ENCODE measurements around the gene DIO1. TPM values are rescaled to one million over a fixed set of nuclear protein-coding genes. Genes with fewer than 3 reads are reported as not detected.

The DIO1 gene
- total and polyA plus RNA-seq, 3 experiments from 2014 or later, result not detected

GRCh38 chr1:53895421-53895820 is 1.4 kb downstream of the DIO1 start:
- Mint-ChIP-seq H3K4me1 (peaks cover 4 to 7% (median 5%) of the 10 kb centered on the region in 3 donors), H3K9me3 (no peaks in the 10 kb centered on the region), H3K27ac (peak overlapping the region in 1 of 8 donors; percentile 11), H3K27me3 (peaks cover 1 to 6% of the 10 kb centered on the region in 2 donors), H3K4me3 (peak overlapping the region in 1 of 7 donors; percentile 61), H3K36me3 (peaks cover 0 to 3% (median 0%) of the 10 kb centered on the region in 3 donors)
- H3K27me3 ChIP-seq (ENCODE audit: insufficient read depth, low read length, poor library complexity, severe bottlenecking), result no peaks in the 10 kb centered on the region
- H3K27ac ChIP-seq (ENCODE audit: low read depth, low read length), result no peak overlapping the region
- H3K4me3 ChIP-seq (ENCODE audit: low read length), result no peak overlapping the region
- peaks cover 3% of the 10 kb centered on the region for H3K4me1 ChIP-seq (ENCODE audit: insufficient read depth, low read length)
- no peaks in the 10 kb centered on the region for H3K36me3 ChIP-seq (ENCODE audit: insufficient read depth, low read length)
- CTCF ChIA-PET, result no interaction called here
- DNase-seq, result no peak
- no peaks in the 10 kb centered on the region for H3K9me3 ChIP-seq (ENCODE audit: low read length)
- POLR2A ChIA-PET, result no interaction called here

- H3K9me3 Mint-ChIP-seq, result no peaks in the 10 kb centered on the region
- DNase-seq, result no peak
- Histone ChIP-seq H3K27me3 (ENCODE audit: insufficient read depth, low read length, poor library complexity, severe bottlenecking) (no peaks in the 10 kb centered on the region), H3K4me3 (ENCODE audit: low read length) (no peak overlapping the region), H3K36me3 (ENCODE audit: insufficient read depth, low read length) (no peaks in the 10 kb centered on the region), H3K4me1 (ENCODE audit: insufficient read depth, low read length) (no peaks in the 10 kb centered on the region), H3K27ac (ENCODE audit: low read depth, low read length) (no peak overlapping the region), H3K9me3 (ENCODE audit: low read length) (no peaks in the 10 kb centered on the region)
- POLR2A ChIA-PET, result no interaction called here
- peak overlapping the region in 1 of 8 donors; percentile 63 for H3K27ac Mint-ChIP-seq
- H3K4me3 Mint-ChIP-seq, result no peak overlapping the region
- peaks cover 3 to 6% of the 10 kb centered on the region in 2 donors for H3K27me3 Mint-ChIP-seq
- no peaks in the 10 kb centered on the region for H3K4me1 Mint-ChIP-seq
- CTCF ChIA-PET, result no interaction called here
- peaks cover 0 to 3% (median 0%) of the 10 kb centered on the region in 3 donors for H3K36me3 Mint-ChIP-seq
Measured at GRCh38 chr1:53896635-53897229, 2.7 kb downstream of the DIO1 start.

GRCh38 chr1:53899206-53899628 is 5.2 kb downstream of the DIO1 start:
- Histone ChIP-seq H3K27ac (ENCODE audit: low read depth, low read length) (no peak overlapping the region), H3K4me1 (ENCODE audit: insufficient read depth, low read length) (no peaks in the 10 kb centered on the region), H3K36me3 (ENCODE audit: insufficient read depth, low read length) (no peaks in the 10 kb centered on the region), H3K9me3 (ENCODE audit: low read length) (no peaks in the 10 kb centered on the region), H3K27me3 (ENCODE audit: insufficient read depth, low read length, poor library complexity, severe bottlenecking) (no peaks in the 10 kb centered on the region), H3K4me3 (ENCODE audit: low read length) (no peak overlapping the region)
- ChIA-PET CTCF (interaction anchor here (1.1 kb wide), 1 partner anchor 30 kb away, joined by 3 read pairs; no protein-coding TSS in a partner anchor), POLR2A (no interaction called here)
- Mint-ChIP-seq H3K4me3 (no peak overlapping the region), H3K36me3 (peaks cover 0 to 3% (median 0%) of the 10 kb centered on the region in 3 donors), H3K9me3 (no peaks in the 10 kb centered on the region), H3K27me3 (peaks cover 4 to 6% of the 10 kb centered on the region in 2 donors), H3K4me1 (no peaks in the 10 kb centered on the region), H3K27ac (peak overlapping the region in 1 of 8 donors; percentile 94)
- DNase-seq, result no peak

- Mint-ChIP-seq H3K4me1 (no peaks in the 10 kb centered on the region), H3K4me3 (no peak overlapping the region), H3K27ac (peak overlapping the region in 1 of 8 donors; percentile 76), H3K9me3 (no peaks in the 10 kb centered on the region), H3K36me3 (peaks cover 0 to 3% (median 0%) of the 10 kb centered on the region in 3 donors), H3K27me3 (peaks cover 4 to 6% of the 10 kb centered on the region in 2 donors)
- ChIA-PET CTCF (interaction anchor here (1.1 kb wide), 1 partner anchor 30 kb away, joined by 3 read pairs; no protein-coding TSS in a partner anchor), POLR2A (no interaction called here)
- Histone ChIP-seq H3K27me3 (ENCODE audit: insufficient read depth, low read length, poor library complexity, severe bottlenecking) (no peaks in the 10 kb centered on the region), H3K36me3 (ENCODE audit: insufficient read depth, low read length) (no peaks in the 10 kb centered on the region), H3K9me3 (ENCODE audit: low read length) (no peaks in the 10 kb centered on the region), H3K4me3 (ENCODE audit: low read length) (no peak overlapping the region), H3K4me1 (ENCODE audit: insufficient read depth, low read length) (no peaks in the 10 kb centered on the region), H3K27ac (ENCODE audit: low read depth, low read length) (no peak overlapping the region)
- DNase-seq, result no peak
Measured at GRCh38 chr1:53899708-53900107, 5.7 kb downstream of the DIO1 start.

- Mint-ChIP-seq H3K9me3 (no peaks in the 10 kb centered on the region), H3K4me1 (no peaks in the 10 kb centered on the region), H3K36me3 (peaks cover 0 to 6% (median 1%) of the 10 kb centered on the region in 3 donors), H3K27me3 (peaks cover 0 to 4% of the 10 kb centered on the region in 2 donors), H3K4me3 (no peak overlapping the region), H3K27ac (peak overlapping the region in 1 of 8 donors; percentile 15)
- ChIA-PET POLR2A (no interaction called here), CTCF (no interaction called here)
- Histone ChIP-seq H3K27me3 (ENCODE audit: insufficient read depth, low read length, poor library complexity, severe bottlenecking) (no peaks in the 10 kb centered on the region), H3K36me3 (ENCODE audit: insufficient read depth, low read length) (no peaks in the 10 kb centered on the region), H3K4me1 (ENCODE audit: insufficient read depth, low read length) (no peaks in the 10 kb centered on the region), H3K27ac (ENCODE audit: low read depth, low read length) (no peak overlapping the region), H3K9me3 (ENCODE audit: low read length) (no peaks in the 10 kb centered on the region), H3K4me3 (ENCODE audit: low read length) (no peak overlapping the region)
- DNase-seq, result no peak
Measured at GRCh38 chr1:53902235-53903138, 8.5 kb downstream of the DIO1 start.

- POLR2A ChIA-PET, result no interaction called here
- no peaks in the 10 kb centered on the region for H3K36me3 ChIP-seq (ENCODE audit: insufficient read depth, low read length)
- H3K4me3 ChIP-seq (ENCODE audit: low read length), result no peak overlapping the region
- Mint-ChIP-seq H3K27ac (no peak overlapping the region), H3K36me3 (peaks cover 0 to 11% (median 1%) of the 10 kb centered on the region in 3 donors), H3K27me3 (peaks cover 0 to 4% of the 10 kb centered on the region in 2 donors), H3K4me3 (no peak overlapping the region), H3K4me1 (no peaks in the 10 kb centered on the region), H3K9me3 (no peaks in the 10 kb centered on the region)
- no peaks in the 10 kb centered on the region for H3K9me3 ChIP-seq (ENCODE audit: low read length)
- H3K4me1 ChIP-seq (ENCODE audit: insufficient read depth, low read length), result no peaks in the 10 kb centered on the region
- no peak overlapping the region for H3K27ac ChIP-seq (ENCODE audit: low read depth, low read length)
- CTCF ChIA-PET, result no interaction called here
- no peak for DNase-seq
- no peaks in the 10 kb centered on the region for H3K27me3 ChIP-seq (ENCODE audit: insufficient read depth, low read length, poor library complexity, severe bottlenecking)
Measured at GRCh38 chr1:53905509-53905908, 11.5 kb downstream of the DIO1 start.

- Histone ChIP-seq H3K9me3 (ENCODE audit: low read length) (no peaks in the 10 kb centered on the region), H3K36me3 (ENCODE audit: insufficient read depth, low read length) (no peaks in the 10 kb centered on the region), H3K27ac (ENCODE audit: low read depth, low read length) (no peak overlapping the region), H3K27me3 (ENCODE audit: insufficient read depth, low read length, poor library complexity, severe bottlenecking) (no peaks in the 10 kb centered on the region), H3K4me3 (ENCODE audit: low read length) (no peak overlapping the region), H3K4me1 (ENCODE audit: insufficient read depth, low read length) (no peaks in the 10 kb centered on the region)
- POLR2A ChIA-PET, result no interaction called here
- Mint-ChIP-seq H3K27ac (peak overlapping the region in 1 of 8 donors; percentile 46), H3K27me3 (peaks cover 0 to 2% of the 10 kb centered on the region in 2 donors), H3K4me1 (no peaks in the 10 kb centered on the region), H3K36me3 (peaks cover 0 to 11% (median 1%) of the 10 kb centered on the region in 3 donors), H3K9me3 (no peaks in the 10 kb centered on the region), H3K4me3 (no peak overlapping the region)
- CTCF ChIA-PET, result no interaction called here
- no peak for DNase-seq
Measured at GRCh38 chr1:53906121-53906520, 12.1 kb downstream of the DIO1 start.

GRCh38 chr1:53909946-53910345 is 16.0 kb downstream of the DIO1 start:
- Mint-ChIP-seq H3K4me3 (no peak overlapping the region), H3K9me3 (no peaks in the 10 kb centered on the region), H3K27me3 (no peaks in the 10 kb centered on the region), H3K36me3 (peaks cover 3 to 33% (median 4%) of the 10 kb centered on the region in 3 donors), H3K27ac (no peak overlapping the region), H3K4me1 (no peaks in the 10 kb centered on the region)
- Histone ChIP-seq H3K36me3 (ENCODE audit: insufficient read depth, low read length) (no peaks in the 10 kb centered on the region), H3K4me1 (ENCODE audit: insufficient read depth, low read length) (no peaks in the 10 kb centered on the region), H3K4me3 (ENCODE audit: low read length) (no peak overlapping the region), H3K9me3 (ENCODE audit: low read length) (no peaks in the 10 kb centered on the region), H3K27ac (ENCODE audit: low read depth, low read length) (no peak overlapping the region), H3K27me3 (ENCODE audit: insufficient read depth, low read length, poor library complexity, severe bottlenecking) (no peaks in the 10 kb centered on the region)
- CTCF ChIA-PET, result no interaction called here
- POLR2A ChIA-PET, result no interaction called here
- DNase-seq, result no peak

Data from CD8-positive, alpha-beta memory T cell (primary cell).